ENCODE measurements around the gene PLGRKT. TPM values are rescaled to one million over a fixed set of nuclear protein-coding genes. Genes with fewer than 3 reads are reported as not detected.
"Not testable (repeated sequence)": the region's sequence is repeated elsewhere in the genome, so short reads cannot be mapped to it uniquely, and the experiment has no call there.

The PLGRKT gene
- polyA plus RNA-seq, 1 donor = 33.4 TPM

DNA sequence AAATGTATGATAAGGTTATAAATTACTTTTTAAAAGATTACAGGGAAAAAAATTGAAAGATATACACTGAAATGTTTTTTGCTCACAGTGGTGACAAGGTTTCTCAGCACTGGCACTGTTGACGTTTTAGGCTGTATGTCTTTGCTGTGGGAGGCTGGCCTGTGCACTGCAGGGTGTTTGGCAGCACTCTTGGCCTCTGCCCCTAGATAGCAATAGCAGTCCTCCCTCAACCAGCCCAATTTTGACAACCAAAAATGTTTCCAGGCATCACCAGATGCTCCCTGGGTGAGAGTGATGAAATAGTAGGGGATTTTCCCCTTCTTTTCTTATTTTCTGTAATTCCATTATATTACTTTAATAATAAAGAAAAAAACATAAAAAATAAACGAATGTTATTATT, 15.9 kb upstream of the PLGRKT start:
- no peak for DNase-seq

DNA sequence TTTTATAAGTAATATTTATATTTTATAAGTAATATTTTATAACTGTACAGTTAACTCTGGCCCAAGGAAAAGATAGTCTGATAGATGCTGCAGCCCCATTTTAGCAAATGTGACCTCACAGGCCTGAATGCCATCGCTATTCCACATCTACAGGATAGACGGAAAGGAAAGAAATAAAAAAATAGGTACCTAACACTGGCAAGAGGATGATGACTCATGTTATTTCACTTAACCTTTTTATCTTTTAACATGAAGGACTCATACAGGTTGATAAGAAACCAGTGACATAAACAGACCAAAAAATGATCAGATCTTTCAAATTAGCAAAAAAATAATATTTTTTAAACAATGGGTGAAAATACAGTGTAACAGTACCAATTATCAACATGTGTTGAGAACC, 15.3 kb upstream of the PLGRKT start:
- no peak for DNase-seq

DNA sequence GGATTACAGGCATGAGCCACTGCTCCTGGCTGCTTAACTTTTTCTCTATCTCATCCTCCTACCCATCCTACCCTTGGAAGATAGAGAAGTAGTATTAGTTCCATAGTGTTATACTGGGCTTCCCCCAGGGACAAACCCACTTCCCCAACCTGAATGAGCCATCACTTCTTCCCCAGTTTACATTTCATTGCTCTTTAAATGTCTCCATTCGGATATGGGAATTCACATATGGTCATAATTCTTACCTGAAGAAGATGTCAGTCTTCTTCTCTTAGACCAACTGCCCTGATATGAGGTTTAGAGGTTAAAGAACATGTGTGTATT, 14.5 kb upstream of the PLGRKT start:
- no peak for DNase-seq

DNA sequence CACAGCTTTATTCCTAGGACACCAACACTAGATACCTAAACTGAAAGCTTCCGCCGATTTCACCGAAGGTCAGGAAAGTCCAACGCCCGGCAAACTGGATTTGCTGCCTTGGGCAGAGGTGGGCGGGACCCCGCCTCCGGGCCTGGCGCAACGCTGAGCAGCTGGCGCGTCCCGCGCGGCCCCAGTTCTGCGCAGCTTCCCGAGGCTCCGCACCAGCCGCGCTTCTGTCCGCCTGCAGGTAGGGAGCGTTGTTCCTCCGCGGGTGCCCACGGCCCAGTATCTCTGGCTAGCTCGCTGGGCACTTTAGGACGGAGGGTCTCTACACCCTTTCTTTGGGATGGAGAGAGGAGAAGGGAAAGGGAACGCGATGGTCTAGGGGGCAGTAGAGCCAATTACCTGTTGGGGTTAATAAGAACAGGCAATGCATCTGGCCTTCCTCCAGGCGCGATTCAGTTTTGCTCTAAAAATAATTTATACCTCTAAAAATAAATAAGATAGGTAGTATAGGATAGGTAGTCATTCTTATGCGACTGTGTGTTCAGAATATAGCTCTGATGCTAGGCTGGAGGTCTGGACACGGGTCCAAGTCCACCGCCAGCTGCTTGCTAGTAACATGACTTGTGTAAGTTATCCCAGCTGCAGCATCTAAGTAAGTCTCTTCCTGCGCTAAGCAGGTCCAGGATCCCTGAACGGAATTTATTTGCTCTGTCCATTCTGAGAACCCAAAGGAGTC, 12.8 kb upstream of the PLGRKT start, which contains the start of gene CD274:
Gene CD274 (plus strand): TSS at position 184 of the 733 bp plus-strand sequence. CDS start 5,572 bp downstream, outside the sequence.
- DNase-seq = peak; percentile 70

DNA sequence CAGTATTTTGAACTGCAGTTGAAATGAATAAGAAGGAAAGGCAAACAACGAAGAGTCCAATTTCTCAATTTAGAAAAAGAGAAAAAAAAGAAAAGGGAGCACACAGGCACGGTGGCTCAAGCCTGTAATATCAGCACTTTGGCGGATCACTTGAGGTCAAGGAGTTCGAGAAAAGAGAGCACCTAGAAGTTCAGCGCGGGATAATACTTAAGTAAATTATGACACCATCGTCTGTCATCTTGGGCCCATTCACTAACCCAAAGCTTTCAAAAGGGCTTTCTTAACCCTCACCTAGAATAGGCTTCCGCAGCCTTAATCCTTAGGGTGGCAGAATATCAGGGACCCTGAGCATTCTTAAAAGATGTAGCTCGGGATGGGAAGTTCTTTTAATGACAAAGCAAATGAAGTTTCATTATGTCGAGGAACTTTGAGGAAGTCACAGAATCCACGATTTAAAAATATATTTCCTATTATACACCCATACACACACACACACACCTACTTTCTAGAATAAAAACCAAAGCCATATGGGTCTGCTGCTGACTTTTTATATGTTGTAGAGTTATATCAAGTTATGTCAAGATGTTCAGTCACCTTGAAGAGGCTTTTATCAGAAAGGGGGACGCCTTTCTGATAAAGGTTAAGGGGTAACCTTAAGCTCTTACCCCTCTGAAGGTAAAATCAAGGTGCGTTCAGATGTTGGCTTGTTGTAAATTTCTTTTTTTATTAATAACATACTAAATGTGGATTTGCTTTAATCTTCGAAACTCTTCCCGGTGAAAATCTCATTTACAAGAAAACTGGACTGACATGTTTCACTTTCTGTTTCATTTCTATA, 12.0 kb upstream of the PLGRKT start:
- no peak for DNase-seq

DNA sequence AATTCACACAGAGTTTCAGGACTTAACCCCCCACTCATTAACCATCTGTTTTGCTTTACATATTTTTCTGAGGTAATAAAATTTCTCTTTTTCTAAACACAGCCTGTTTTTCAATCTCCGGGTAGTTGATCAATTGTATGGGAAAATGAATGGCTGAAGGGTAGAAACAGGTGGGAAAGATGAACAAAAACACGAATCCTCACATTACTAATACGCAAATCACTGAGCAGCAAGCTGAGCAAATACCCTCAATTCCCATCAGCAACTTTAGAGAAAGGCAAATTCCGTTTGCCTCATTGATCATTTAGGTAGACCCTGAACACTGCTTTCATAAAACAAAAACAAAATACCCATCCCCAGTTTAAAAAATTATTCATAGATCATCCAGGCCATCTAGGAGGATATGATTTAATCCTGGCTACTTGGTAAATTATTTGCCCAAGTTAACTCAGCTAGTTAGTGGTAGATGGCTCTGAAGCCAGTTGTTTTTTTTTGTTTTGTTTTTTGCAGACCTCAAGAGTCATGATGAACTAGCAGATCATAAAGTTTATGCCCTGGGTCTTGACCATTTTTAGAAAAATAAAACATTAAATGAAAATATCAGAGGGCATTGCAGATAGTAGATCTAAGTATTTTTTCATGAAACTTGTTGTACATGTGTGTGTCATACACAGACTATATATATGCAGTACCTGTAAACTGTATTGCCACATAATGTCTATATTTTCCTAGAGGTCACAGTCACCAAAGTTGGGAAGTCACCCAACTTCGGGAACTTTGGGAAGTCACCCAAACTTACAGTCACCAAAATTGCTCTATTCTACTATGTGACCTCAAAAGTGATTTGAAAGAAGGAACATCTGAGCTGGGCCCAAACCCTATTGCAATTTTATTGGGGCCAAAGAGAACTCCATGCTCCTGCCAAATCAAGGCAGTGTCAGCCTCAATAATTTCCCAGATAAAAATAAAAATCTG, 11.0 kb upstream of the PLGRKT start:
- DNase-seq = no peak

DNA sequence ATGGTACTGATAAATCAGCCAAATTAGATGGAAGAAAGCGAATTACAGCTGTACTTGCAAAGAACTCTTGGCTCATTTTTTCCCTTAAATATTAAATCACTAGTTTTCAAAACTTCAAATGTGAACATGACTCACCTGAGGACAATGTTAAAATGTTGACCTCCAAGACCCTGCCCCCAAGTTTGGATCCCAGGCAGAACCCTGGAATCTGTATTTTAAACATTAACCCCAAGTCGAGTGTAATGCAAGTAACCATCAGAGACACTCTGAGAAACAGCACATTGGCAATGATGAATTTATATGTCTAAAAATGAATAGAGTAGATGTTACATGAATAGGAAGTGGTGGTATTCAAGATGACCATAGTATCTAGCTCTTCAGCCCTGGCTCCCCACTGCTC, 10.3 kb upstream of the PLGRKT start:
- DNase-seq = no peak

DNA sequence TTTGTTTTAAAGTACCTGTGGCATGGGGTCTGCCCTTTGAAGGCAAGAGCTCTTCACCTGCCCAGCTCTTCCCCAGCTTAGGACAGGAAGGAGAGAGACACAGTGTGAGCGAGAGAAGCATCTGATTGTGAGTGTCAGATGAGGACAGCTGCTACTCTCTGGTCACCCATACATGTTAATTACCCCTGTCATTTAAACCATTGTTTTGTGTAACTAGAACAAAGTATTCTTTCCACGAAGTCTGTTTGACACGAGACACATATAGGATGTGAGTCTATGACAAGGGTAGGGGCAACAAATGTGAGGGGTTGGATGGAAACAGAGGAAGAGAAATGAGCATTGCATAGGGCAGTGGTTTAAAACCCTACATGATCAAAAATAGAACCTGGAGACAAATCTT, 9.6 kb upstream of the PLGRKT start:
- DNase-seq = no peak

DNA sequence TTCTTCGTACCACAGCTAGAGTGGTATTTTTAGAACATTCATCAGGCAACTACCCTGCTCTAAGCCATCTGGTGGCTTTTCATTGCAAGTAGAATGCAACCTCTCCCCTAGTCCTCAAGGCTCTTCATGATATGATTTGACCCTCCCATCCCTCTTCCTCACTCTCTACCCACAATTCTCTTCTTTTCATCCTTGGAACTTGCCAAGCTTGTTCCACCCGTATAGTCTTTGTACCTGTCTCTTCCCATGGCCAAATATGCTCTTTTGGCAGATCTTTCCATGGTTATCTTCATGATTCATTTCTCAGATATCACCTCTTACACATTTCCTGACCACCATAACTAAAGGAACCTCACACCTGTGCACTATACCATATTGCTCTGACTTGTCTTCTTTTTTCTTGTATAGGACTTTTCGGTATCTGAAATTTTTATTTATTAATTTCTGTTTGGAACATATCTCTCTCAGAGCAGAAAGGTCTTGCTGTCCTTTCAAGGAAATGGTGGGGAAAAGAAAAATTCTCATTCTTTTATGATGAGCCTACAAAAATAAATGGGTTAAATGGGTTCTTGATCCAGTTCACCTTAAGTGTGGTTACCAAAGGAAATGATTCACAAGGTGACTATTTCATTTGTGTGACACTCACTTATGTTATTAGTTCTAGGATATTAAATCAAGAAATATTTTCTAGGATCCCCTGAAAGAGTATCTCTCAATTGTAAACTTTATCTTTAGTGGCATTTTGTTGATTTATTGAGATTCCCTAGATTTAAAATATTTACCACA, 8.9 kb upstream of the PLGRKT start:
- DNase-seq = no peak

DNA sequence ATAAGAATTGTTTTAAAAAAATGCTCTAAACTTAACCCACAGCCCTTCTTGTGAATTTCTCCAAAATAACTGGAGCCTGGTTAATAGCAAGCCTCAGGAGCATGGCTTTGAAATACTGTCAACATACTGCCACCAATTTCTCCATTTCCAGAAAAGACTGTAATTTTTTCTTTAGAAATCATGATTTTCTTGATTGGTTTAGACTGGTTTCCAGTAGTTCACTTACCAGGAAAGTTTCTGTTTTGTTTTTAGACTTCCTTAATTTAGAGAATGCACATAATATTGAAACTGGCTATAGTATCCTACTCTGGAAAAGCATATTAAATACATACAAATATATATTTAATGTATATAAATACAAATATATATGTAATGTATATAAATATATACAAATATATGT, 8.2 kb upstream of the PLGRKT start:
- no peak for DNase-seq

DNA sequence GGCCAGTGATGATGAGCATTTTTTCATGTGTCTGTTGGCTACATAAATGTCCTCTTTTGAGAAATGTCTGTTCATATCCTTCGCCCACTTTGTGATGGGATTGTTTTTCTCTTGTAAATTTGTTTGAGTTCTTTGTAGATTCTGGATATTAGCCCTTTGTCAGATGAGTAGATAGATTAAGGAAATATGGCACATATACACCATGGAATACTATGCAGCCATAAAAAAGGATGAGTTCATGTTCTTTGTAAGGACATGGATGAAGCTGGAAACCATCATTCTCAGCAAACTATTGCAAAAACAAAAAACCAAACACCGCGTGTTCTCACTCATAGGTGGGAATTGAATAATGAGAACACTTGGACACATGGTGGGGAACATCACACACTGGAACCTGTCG, 7.4 kb upstream of the PLGRKT start:
- not testable (repeated sequence) for DNase-seq

DNA sequence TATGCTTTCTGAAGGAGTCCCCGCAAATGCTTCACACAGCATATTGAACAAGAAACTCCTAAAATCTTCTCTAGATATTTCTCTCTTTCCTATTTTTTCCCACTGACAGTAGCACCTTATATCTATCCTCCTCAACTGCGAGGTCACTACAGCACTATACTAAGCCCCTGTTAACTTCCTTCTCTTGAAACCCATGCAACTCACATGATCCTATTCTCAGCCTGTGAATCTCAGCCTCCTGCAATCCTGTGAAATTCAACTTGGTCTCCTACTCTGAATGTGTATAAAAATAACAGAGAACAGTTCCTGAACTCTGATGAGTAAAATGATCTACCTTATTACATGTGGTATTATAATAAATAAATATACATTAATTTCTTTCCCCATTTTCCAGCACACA, 6.1 kb upstream of the PLGRKT start:
- no peak for DNase-seq

DNA sequence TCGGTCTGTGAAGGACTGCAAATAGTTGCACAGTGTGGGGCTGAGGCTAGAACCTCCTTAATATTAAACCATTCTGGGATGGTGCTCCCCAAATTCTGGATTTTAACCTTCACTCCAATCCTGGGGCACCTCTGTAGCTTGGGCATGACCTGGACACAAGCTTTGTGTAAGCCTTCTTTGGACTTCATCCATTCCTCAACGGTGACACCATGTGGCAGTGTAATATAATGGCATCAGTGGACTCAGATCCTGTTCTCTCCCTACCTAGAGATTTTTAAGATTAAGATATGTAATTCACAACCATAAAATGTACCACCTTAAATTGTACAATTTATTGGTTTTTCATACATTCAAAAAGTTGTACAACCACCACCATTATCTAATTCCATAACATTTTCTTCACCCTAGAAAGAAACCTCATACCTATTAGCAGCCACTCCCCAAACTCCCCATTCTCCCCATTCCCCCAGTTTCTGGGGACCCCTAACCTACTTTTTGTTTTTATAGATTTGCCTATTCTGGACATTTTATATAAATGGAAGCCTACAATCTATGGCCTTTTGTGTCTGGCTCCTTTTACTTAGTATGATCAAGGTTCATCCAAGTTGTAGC, 4.8 kb upstream of the PLGRKT start:
- DNase-seq = peak; percentile 42

DNA sequence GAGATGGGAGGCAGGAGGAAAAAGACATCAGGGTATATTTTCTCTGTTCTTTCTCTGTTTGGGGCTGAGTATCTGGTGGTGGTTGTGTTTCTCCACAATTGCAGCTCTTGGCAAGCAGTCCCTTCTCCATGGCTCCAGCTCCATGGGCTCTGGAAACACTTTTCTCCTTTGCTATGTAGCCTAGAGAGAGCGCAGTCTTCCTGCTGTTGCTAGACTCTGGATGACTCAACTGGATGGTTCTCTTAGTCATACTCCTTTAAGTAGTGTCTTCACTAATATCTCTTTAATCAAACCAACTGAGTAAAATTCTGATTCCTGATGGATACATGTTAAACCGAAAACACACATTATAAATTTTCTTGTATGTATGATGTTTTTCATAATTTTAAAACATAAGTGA, 3.3 kb upstream of the PLGRKT start:
- DNase-seq = no peak

DNA sequence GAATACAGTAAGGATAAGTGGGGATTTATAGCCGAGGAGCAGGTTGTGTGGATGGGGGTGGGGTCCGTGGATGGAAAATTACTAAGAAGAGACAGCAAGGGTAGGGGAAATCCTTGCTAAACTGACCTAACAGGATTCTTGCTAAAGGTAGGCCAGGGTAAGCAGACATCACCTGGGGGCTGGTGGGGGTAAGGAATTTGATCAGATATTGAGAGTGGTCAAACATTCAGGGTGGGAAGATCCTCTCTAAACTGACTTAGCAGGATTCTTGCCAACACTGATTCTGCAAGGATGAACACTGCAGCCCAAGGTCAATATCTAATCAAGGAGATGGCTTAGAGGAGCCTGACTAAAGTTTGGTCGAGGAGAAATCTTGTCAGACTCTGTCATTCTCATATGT, 2.7 kb upstream of the PLGRKT start:
- DNase-seq = no peak

DNA sequence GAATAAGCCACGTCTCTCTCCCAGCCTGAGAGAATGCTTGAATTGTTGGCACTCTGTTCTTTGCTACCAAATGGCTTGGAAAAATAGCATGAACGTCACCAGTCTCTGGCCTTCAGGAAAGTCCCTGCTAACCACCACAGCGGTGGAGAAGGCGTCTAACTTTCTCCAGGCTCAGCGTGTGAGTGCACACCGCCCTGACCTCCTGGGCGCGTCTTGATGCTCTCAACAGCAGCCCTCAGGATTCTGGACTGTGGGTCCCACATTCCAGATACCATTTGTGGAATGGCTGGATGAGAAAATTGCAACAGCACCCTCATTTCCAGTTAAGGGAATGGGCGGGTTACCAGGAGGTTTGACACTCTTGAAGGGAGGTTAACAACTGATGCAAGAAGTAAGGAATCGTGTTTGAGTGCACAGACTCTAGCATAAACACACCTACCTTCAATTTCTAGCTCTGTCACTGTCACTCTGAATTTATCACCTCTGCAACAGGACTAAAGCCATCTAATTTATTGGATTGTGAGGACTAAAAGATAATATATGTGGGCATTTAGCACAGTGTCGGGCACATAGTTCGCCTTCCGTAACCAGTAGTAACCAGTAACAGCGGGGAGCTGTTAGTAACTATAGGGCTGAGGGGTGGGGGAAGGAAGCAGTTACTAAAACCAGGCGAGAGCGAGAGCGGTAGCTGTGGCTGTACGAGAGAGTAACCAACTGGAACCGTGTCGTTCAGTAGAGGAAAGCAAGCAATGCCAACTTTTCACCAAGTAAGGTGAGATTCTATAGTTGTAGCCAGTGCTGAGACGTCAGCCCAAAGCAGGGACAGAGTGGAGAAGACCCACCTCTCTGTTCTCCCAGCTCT, 807 bp upstream of the PLGRKT start:
- no peak for DNase-seq

DNA sequence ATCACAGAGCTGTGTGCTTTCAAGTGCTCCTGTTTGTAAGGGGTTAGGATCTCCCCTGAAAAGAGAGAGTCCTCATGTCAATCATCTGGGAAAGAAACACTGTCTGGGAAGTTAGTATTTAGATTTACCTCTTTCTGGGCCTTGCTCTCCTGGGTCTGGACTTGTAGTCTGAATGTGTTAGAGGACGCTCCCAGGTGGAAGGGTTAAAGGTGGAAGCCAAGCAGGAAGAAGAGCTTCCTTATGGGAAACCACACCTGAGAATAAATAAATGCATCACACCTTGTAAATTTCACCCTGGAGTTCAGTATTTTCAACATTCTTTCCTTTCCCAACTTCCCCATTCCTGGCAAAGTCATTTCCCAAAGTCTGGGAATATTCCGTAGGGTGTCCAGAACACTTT, 1.3 kb downstream of the PLGRKT start:
- DNase-seq = no peak

DNA sequence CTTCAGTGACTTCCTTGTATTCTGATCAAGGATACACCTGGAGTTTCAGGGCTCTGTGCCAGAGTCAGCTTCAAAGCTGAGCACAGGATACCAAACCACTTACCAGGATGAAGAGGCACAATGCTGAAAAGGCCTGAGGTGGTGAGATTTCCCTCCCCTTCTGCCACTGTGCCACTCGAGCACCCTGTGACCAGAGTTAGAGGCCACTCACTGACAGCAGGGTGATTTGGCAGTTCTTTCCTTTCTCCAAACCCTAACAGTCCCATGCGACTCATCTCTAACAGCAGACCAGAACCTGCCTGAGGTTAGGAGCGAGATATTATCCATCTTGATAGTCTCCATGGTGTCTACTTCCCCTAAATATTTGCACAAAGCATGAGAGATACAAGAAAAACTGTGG, 1.8 kb downstream of the PLGRKT start:
- DNase-seq = no peak

DNA sequence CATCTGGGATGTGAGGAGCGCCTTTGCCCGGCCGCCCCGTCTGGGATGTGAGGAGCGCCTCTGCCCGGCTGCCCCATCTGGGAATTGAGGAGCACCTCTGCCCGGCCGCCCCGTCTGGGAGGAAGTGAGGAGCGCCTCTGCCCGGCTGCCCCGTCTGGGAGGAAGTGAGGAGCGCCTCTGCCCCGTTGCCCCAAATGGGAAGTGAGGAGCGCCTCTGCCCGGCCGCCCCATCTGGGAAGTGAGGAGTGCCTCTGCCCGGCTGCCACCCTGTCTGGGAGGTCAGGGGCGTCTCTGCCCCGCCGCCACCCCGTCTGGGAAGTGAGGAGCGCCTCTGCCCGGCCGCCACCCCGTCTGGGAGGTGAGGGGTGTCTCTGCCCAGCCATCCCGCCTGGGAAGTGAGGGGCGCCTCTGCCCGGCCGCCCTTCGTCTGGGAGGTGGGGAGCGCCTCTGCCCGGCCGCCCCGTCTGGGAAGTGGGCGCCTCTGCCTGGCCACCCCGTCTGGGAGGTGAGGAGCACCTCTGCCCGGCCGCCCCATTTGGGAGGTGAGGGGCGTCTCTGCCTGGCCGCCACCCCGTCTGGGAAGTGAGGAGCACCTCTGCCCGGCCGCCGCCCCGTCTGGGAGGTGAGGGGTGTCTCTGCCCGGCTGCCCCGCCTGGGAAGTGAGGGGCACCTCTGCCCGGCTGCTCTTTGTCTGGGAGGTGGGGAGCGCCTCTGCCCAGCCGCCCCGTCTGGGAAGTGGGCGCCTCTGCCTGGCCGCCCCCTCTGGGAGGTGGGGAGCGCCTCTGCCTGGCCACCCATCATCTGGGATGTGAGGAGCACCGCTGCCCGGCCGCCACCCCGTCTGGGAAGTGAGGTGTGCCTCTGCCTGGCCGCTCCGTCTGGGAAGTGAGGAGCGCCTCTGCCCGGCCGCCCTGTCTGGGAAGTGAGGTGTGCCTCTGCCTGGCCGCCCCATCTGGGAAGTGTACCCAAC, 3.6 kb downstream of the PLGRKT start:
- DNase-seq = not testable (repeated sequence)

All from left kidney (tissue), 2 donors.